IMR-90 (cell line): Measurements from ENCODE around the gene LAMB3. TPM values are rescaled to one million over a fixed set of nuclear protein-coding genes. Genes with fewer than 3 reads are reported as not detected.
A peak's percentile ranks its signal among the peaks of the same experiment; 100 is the strongest.

Source experiments
- ATAC-seq: fragments of 200-7000 bp; cut with Tn5 transposase; 2 replicates; pipeline ENCODE4 v1.9.1; 2020; ENCODE audit warnings: low read depth, mild to moderate bottlenecking, moderate library complexity
- BruUV-seq: library from RNA; stranded (reverse); fragments of 400-500 nt; replicated peaks from 2 replicates; lab custom pipeline; 2021; lab: Mats Ljungman, UMichigan
- CTCF ChIA-PET: fragments of 300-600 bp; formaldehyde crosslinking; extraction: SDS; loops from one replicate; lab custom pipeline; 2021; ENCODE audit warnings: antibody characterized with exemption; lab: Yijun Ruan, JAX
- POLR2A ChIA-PET: fragments of 300-600 bp; sonication (Branson Sonifier 250); formaldehyde crosslinking; loops from one replicate; lab custom pipeline; 2022; ENCODE audit warnings: antibody characterized with exemption; ENCODE audit not compliant: unreplicated experiment; lab: Charles Lee
- DNase-seq: peaks from one replicate; pipeline ENCODE4 v3.0.0; 2013
- H2AFZ ChIP-seq: replicated peaks from 2 replicates; pipeline ENCODE3; 2013; ENCODE audit warnings: low read length, mild to moderate bottlenecking; ENCODE audit not compliant: poor library complexity
- H2AK5ac ChIP-seq: 2 replicates; pipeline ENCODE4 v1.6.1; 2013; ENCODE audit warnings: low read depth, low read length, inconsistent platforms
- H2AK9ac ChIP-seq: replicated peaks from 2 replicates; pipeline ENCODE3; 2013; ENCODE audit warnings: mild to moderate bottlenecking, low read depth, low read length, moderate library complexity; ENCODE audit not compliant: poor library complexity
- H2BK120ac ChIP-seq: 2 replicates; pipeline ENCODE4 v1.6.1; 2013; ENCODE audit warnings: low read depth, low read length, inconsistent platforms
- H2BK15ac ChIP-seq: 3 replicates; pipeline ENCODE4 v1.6.1; 2013; ENCODE audit warnings: low read depth, low read length, inconsistent platforms
- H2BK20ac ChIP-seq: 2 replicates; pipeline ENCODE4 v1.6.1; 2013; ENCODE audit warnings: low read depth, mild to moderate bottlenecking, inconsistent platforms, low read length, moderate library complexity
- H2BK5ac ChIP-seq: 2 replicates; pipeline ENCODE4 v1.6.1; 2013; ENCODE audit warnings: mild to moderate bottlenecking, low read depth, low read length, inconsistent platforms; ENCODE audit not compliant: poor library complexity, severe bottlenecking
- H3K14ac ChIP-seq: replicated peaks from 2 replicates; pipeline ENCODE4 v1.6.1; 2013; ENCODE audit warnings: low read depth, low read length, inconsistent platforms
- H3K18ac ChIP-seq: 2 replicates; pipeline ENCODE4 v1.6.1; 2013; ENCODE audit warnings: low read depth, low read length, control low read depth
- H3K23ac ChIP-seq: 2 replicates; pipeline ENCODE4 v1.6.1; 2013; ENCODE audit warnings: low read depth, low read length, inconsistent platforms
- H3K27ac ChIP-seq: 2 replicates; pipeline ENCODE4 v1.5.1; 2013; ENCODE audit warnings: mild to moderate bottlenecking, control low read depth, low read length; ENCODE audit not compliant: insufficient read depth
- H3K27me3 ChIP-seq: 2 replicates; pipeline ENCODE4 v1.6.1; 2013; ENCODE audit warnings: low read length; ENCODE audit not compliant: control insufficient read depth, insufficient read depth
- H3K36me3 ChIP-seq: 2 replicates; pipeline ENCODE4 v1.6.1; 2013; ENCODE audit warnings: low read length, mixed read lengths; ENCODE audit not compliant: control insufficient read depth, insufficient read depth
- H3K4ac ChIP-seq: 2 replicates; pipeline ENCODE4 v1.6.1; 2013; ENCODE audit warnings: low read depth, low read length, inconsistent platforms
- H3K4me1 ChIP-seq: 2 replicates; pipeline ENCODE4 v1.6.1; 2013; ENCODE audit warnings: low read length, mixed read lengths; ENCODE audit not compliant: control insufficient read depth, insufficient read depth
- H3K4me2 ChIP-seq: 2 replicates; pipeline ENCODE4 v1.6.1; 2013; ENCODE audit warnings: low read depth, mild to moderate bottlenecking, control low read depth, low read length, moderate library complexity
- H3K4me3 ChIP-seq: 2 replicates; pipeline ENCODE4 v1.5.1; 2013; ENCODE audit warnings: low read depth, mild to moderate bottlenecking, control low read depth, low read length, moderate library complexity; ENCODE audit not compliant: insufficient read depth
- H3K56ac ChIP-seq: 2 replicates; pipeline ENCODE4 v1.6.1; 2013; ENCODE audit warnings: low read length, inconsistent platforms; ENCODE audit not compliant: insufficient read depth; ENCODE audit errors: extremely low read depth
- H3K79me1 ChIP-seq, 2 experiments: 2 replicates each; pipeline ENCODE4 v1.6.1; 2013; ENCODE audit warnings: low read length in 2 of 2, inconsistent platforms in 1 of 2, low read depth in 1 of 2
- H3K9ac ChIP-seq: 2 replicates; pipeline ENCODE4 v1.6.1; 2013; ENCODE audit warnings: low read depth, low read length, control low read depth
- H3K9me1 ChIP-seq: 2 replicates; pipeline ENCODE4 v1.6.1; 2013; ENCODE audit warnings: low read length, inconsistent platforms; ENCODE audit not compliant: insufficient read depth
- H3K9me3 ChIP-seq: 2 replicates; pipeline ENCODE4 v1.6.1; 2013; ENCODE audit warnings: low read length; ENCODE audit not compliant: control insufficient read depth, insufficient read depth
- H4K20me1 ChIP-seq: 2 replicates; pipeline ENCODE4 v1.6.1; 2013; ENCODE audit warnings: low read length, inconsistent platforms; ENCODE audit not compliant: insufficient read depth
- H4K5ac ChIP-seq: 2 replicates; pipeline ENCODE4 v1.6.1; 2013; ENCODE audit warnings: mild to moderate bottlenecking, low read depth, low read length, control low read depth
- H4K8ac ChIP-seq, 2 experiments: 2 replicates each; pipeline ENCODE4 v1.6.1; 2013; ENCODE audit warnings: low read depth in 2 of 2, low read length in 2 of 2, control low read depth in 1 of 2, inconsistent platforms in 1 of 2
- H4K91ac ChIP-seq: 2 replicates; pipeline ENCODE4 v1.6.1; 2013; ENCODE audit warnings: low read depth, low read length, inconsistent platforms; ENCODE audit not compliant: insufficient read depth
- CEBPB ChIP-seq: IDR thresholded peaks from 2 replicates; pipeline ENCODE4 v1.6.1; 2012; ENCODE audit warnings: low read depth, low read length, improper control_type of control experiment
- MAZ ChIP-seq: IDR thresholded peaks from 2 replicates; pipeline ENCODE4 v1.6.1; 2012; ENCODE audit warnings: low read depth, mild to moderate bottlenecking, low read length, improper control_type of control experiment, moderate library complexity, borderline replicate concordance
- NFE2L2 ChIP-seq: fragments of 150-350 bp; IDR thresholded peaks from 2 replicates; pipeline ENCODE4 v1.6.1; 2016; ENCODE audit warnings: low read depth, mild to moderate bottlenecking, low read length
- RAD21 ChIP-seq: IDR thresholded peaks from 2 replicates; pipeline ENCODE4 v1.6.1; 2012; ENCODE audit warnings: low read length, improper control_type of control experiment
- WGBS, 2 experiments: methylation state at CpG; one replicate each; pipeline versions ENCODE4 v1.1.5 to v1.1.7; 2013; ENCODE audit warnings: missing lambda C conversion rate in 2 of 2; ENCODE audit not compliant: insufficient read length in 1 of 2; ENCODE audit errors: extremely low coverage in 2 of 2; 5-methylcytosine and 5-hydroxymethylcytosine counted together
- dilution Hi-C: fragments of 300-500 bp; cut with HindIII; formaldehyde crosslinking; loops from one replicate; pipeline ENCODE4 v1.14.3; 2018; ENCODE audit warnings: low sequenced_read_pairs; ENCODE audit not compliant: unreplicated experiment
- in situ Hi-C: fragments of 300-500 bp; cut with MboI; formaldehyde crosslinking; loops from 3 replicates; pipeline ENCODE4 v1.14.3; 2019; ENCODE audit warnings: low sequenced_read_pairs, inconsistent platforms, mixed read lengths
- intact Hi-C: fragments of 100-400 bp; cut with micrococcal nuclease; formaldehyde crosslinking; loops from 2 replicates; pipeline ENCODE4 v1.10.0; 2022
- polyA plus RNA-seq, 3 experiments: library from polyadenylated mRNA; depleted of rRNA; stranded (reverse); fragments of >200 nt; gene quantifications; 2 replicates each; pipeline ENCODE4 v1.2.3, GENCODE V29; 2012; ENCODE audit warnings: low replicate concordance in 1 of 3
- total RNA-seq: library from RNA; depleted of rRNA; stranded (reverse); fragments of >200 nt; gene quantifications from 2 replicates; pipeline ENCODE4 v1.2.3, GENCODE V29; 2012

The LAMB3 gene
- total and polyA plus RNA-seq, 2 of the 4 experiments (the other 2 are of a cell fraction) = 0.72 to 2.1 TPM

GRCh38 chr1:209577346-209577745 is 74.9 kb downstream of the LAMB3 start:
- H3K4me1 ChIP-seq = no peaks in the 10 kb centered on the region
- no peak overlapping the region for H3K4me2 ChIP-seq
- H3K4ac ChIP-seq = no peak overlapping the region
- no peak overlapping the region for H3K4me3 ChIP-seq
- no CpG with 5 or more reads among the region's 3 CpGs for WGBS, 2 experiments
- no peak overlapping the region for H3K18ac ChIP-seq
- peaks cover 14% of the 10 kb centered on the region for H3K27me3 ChIP-seq
- no peaks in the 10 kb centered on the region for H3K9me3 ChIP-seq
- no peak overlapping the region for H2BK5ac ChIP-seq
- DNase-seq (peak; percentile 49), ATAC-seq (no peak)
- H3K79me1 ChIP-seq = no peaks in the 10 kb centered on the region
- H3K27ac ChIP-seq = no peak overlapping the region
- no peaks in the 10 kb centered on the region for H3K36me3 ChIP-seq
- no peak overlapping the region for H3K9ac ChIP-seq
- intact Hi-C loops (no loop called here), dilution Hi-C loops (no loop called here), in situ Hi-C loops (loop anchor here (5.0 kb wide), 3 partner anchors 50 to 180 kb away; partner anchors contain the start of gene TRAF3IP3)
- H4K91ac ChIP-seq = no peak overlapping the region
- no peak overlapping the region for H2AK5ac ChIP-seq
- H2AFZ ChIP-seq = no peak overlapping the region
- no peaks in the 10 kb centered on the region for H4K20me1 ChIP-seq
- H3K56ac ChIP-seq = no peak overlapping the region
- H3K9me1 ChIP-seq = no peaks in the 10 kb centered on the region
- H4K5ac ChIP-seq = no peak overlapping the region
- no peak overlapping the region for H2AK9ac ChIP-seq
- no peak overlapping the region; the same call in 1 of the 2 replicates for H3K14ac ChIP-seq
- no peak overlapping the region for H2BK120ac ChIP-seq
- no peak overlapping the region for H2BK15ac ChIP-seq
- CTCF ChIA-PET = no interaction called here
- no peak overlapping the region for H4K8ac ChIP-seq
- POLR2A ChIA-PET = no interaction called here
- H3K23ac ChIP-seq = no peak overlapping the region
- TF ChIP-seq RAD21 (no peak), CEBPB (no peak), NFE2L2 (no peak), MAZ (no peak)
- no TSS peak for BruUV-seq
- no peak overlapping the region for H2BK20ac ChIP-seq
